GM19238 (cell line): ENCODE data around the gene BGLAP.
A peak's percentile ranks its signal among the peaks of the same experiment; 100 is the strongest.

ENCODE experiments used
- DNase-seq: peaks from one replicate; pipeline ENCODE4 v3.0.0; 2011; ENCODE audit warnings: low spot score; ENCODE audit not compliant: insufficient read length

The BGLAP gene

GRCh38 chr1:156257711-156258110, 15.7 kb downstream of the BGLAP start:
- DNase-seq = no peak

GRCh38 chr1:156258859-156259258, 16.9 kb downstream of the BGLAP start:
- no peak for DNase-seq

- no peak for DNase-seq
These were observed 17.8 kb downstream of the BGLAP start for GRCh38 chr1:156259805-156260204.

GRCh38 chr1:156260896-156261295, 18.9 kb downstream of the BGLAP start:
- DNase-seq = no peak

- DNase-seq = no peak
These were observed 20.7 kb downstream of the BGLAP start for GRCh38 chr1:156262461-156263287.

- no peak for DNase-seq
These were observed 21.3 kb downstream of the BGLAP start for GRCh38 chr1:156263288-156263655.

GRCh38 chr1:156266051-156266450, 24.1 kb downstream of the BGLAP start:
- DNase-seq = no peak

GRCh38 chr1:156268336-156268735, 26.4 kb downstream of the BGLAP start:
- DNase-seq = no peak

GRCh38 chr1:156270314-156270713, 28.3 kb downstream of the BGLAP start:
- no peak for DNase-seq

GRCh38 chr1:156276532-156276931, 34.5 kb downstream of the BGLAP start:
- DNase-seq = no peak

- no peak for DNase-seq
These were observed 35.0 kb downstream of the BGLAP start for GRCh38 chr1:156276966-156277381.

- no peak for DNase-seq
These were observed 37.9 kb downstream of the BGLAP start for GRCh38 chr1:156279837-156280236.

- DNase-seq = peak; percentile 33
These were observed 39.3 kb downstream of the BGLAP start for GRCh38 chr1:156281281-156281680.

GRCh38 chr1:156281693-156282478, 39.9 kb downstream of the BGLAP start:
- DNase-seq = no peak

- DNase-seq = peak; percentile 91
These were observed 40.7 kb downstream of the BGLAP start, which contains the start of gene SMG5 for GRCh38 chr1:156282479-156283222. SMG5 (minus strand) TSS chr1:156282825; CDS start chr1:156282680, 145 bp downstream.

GRCh38 chr1:156283521-156283920, 41.5 kb downstream of the BGLAP start:
- no peak for DNase-seq

- DNase-seq = no peak
These were observed 42.1 kb downstream of the BGLAP start, which contains the start of gene TMEM79 for GRCh38 chr1:156284112-156284511. TMEM79 (plus strand) TSS chr1:156284325; CDS start chr1:156285227, 902 bp downstream.

GRCh38 chr1:156284757-156285156, 42.8 kb downstream of the BGLAP start:
- no peak for DNase-seq

GRCh38 chr1:156285437-156285836, 43.5 kb downstream of the BGLAP start:
- DNase-seq = no peak

- DNase-seq = no peak
These were observed 44.1 kb downstream of the BGLAP start for GRCh38 chr1:156286061-156286460.

- DNase-seq = no peak
These were observed 47.9 kb downstream of the BGLAP start for GRCh38 chr1:156289857-156290256.
